ENCODE data around the gene FCN3.

The FCN3 gene

GRCh38 chr1:27377760-27378495 is 3.3 kb upstream of the FCN3 start:
- H3K9me3 ChIP-seq (ENCODE audit: insufficient read depth, low read length), result no peaks in the 10 kb centered on the region
- no peaks in the 10 kb centered on the region for H3K9me2 ChIP-seq (replicated peaks; ENCODE audit: insufficient read depth, low read length)
- H3K36me3 ChIP-seq (ENCODE audit: low read length), result no peaks in the 10 kb centered on the region
- TF ChIP-seq, protein P1, sequence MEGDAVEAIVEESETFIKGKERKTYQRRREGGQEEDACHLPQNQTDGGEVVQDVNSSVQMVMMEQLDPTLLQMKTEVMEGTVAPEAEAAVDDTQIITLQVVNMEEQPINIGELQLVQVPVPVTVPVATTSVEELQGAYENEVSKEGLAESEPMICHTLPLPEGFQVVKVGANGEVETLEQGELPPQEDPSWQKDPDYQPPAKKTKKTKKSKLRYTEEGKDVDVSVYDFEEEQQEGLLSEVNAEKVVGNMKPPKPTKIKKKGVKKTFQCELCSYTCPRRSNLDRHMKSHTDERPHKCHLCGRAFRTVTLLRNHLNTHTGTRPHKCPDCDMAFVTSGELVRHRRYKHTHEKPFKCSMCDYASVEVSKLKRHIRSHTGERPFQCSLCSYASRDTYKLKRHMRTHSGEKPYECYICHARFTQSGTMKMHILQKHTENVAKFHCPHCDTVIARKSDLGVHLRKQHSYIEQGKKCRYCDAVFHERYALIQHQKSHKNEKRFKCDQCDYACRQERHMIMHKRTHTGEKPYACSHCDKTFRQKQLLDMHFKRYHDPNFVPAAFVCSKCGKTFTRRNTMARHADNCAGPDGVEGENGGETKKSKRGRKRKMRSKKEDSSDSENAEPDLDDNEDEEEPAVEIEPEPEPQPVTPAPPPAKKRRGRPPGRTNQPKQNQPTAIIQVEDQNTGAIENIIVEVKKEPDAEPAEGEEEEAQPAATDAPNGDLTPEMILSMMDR (IDR thresholded peaks at IDR 0.05; ENCODE audit: insufficient read depth, low read length, poor library complexity, severe bottlenecking), result no peak
- TF ChIP-seq EZH2phosphoT487 (conservative IDR thresholded peaks at IDR 0.05; ENCODE audit: low read length), result no peak
- no peak overlapping the region for H3K4me2 ChIP-seq (ENCODE audit: low read depth, low read length, poor library complexity, severe bottlenecking)
- H3K27ac ChIP-seq (ENCODE audit: low read depth, low read length), result no peak overlapping the region
- H3K27me3 ChIP-seq (ENCODE audit: low read length), result no peaks in the 10 kb centered on the region
- no peak overlapping the region for H2AFZ ChIP-seq (ENCODE audit: low read depth, low read length, severe bottlenecking)
- no peaks in the 10 kb centered on the region for H4K20me1 ChIP-seq (ENCODE audit: low read depth, low read length)
- H3K9ac ChIP-seq (ENCODE audit: low read length), result no peak overlapping the region
- no peak overlapping the region for H3K4me3 ChIP-seq (ENCODE audit: insufficient read depth, low read length, poor library complexity, severe bottlenecking)
- no peaks in the 10 kb centered on the region for H3F3A ChIP-seq (ENCODE audit: insufficient read depth)
- H3K79me2 ChIP-seq (ENCODE audit: insufficient read depth, low read length), result no peaks in the 10 kb centered on the region

DNA sequence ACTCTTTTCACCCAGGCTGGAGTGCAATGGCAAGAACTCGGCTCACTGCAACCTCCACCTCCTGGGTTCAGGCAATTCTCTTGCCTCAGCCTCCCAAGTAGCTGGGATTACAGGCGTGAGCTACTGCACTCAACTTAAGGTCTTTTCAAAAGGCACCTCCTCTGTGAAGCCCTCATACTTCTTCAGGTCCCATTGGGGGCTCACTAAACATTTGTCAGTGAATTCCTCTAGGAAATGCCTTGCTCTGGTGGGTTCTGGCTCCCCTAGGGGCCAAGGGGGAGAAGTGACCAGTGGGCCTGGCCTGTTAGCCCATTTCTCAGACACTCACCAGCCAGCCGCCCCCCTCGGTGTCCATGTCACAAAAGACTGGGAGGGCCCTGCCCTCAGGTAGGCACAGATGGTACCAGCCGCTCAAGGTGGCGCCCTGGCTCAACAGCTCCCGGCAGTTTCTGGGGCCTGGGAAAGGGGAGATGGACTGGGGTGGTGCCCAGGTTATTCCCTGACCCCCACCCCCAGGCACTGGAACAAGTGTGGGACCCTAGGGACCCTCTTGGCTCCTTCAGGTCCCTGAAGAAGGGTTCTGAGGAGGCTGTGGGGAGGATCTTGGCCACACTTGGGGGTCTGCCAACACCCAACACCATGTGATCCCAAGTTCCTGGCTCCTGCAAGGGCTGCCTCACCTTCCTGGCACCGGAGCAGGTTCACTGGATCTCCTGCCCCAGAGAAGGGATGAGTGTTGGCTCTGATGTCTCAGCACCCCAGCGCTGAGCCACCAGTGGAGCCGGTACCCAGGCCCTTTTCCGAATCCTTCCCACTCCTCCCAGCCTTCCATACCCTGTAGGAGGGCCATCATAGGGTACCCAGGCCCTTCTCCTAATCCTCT is 1.6 kb downstream of the FCN3 start:
- Histone ChIP-seq H3K27me3 (ENCODE audit: low read length) (no peaks in the 10 kb centered on the region), H3K27ac (ENCODE audit: low read depth, low read length) (no peak overlapping the region), H2AFZ (ENCODE audit: low read depth, low read length, severe bottlenecking) (no peak overlapping the region), H3K9me2 (replicated peaks; ENCODE audit: insufficient read depth, low read length) (no peaks in the 10 kb centered on the region), H3F3A (ENCODE audit: insufficient read depth) (no peaks in the 10 kb centered on the region), H3K4me2 (ENCODE audit: low read depth, low read length, poor library complexity, severe bottlenecking) (no peak overlapping the region), H3K9me3 (ENCODE audit: insufficient read depth, low read length) (no peaks in the 10 kb centered on the region), H3K79me2 (ENCODE audit: insufficient read depth, low read length) (no peaks in the 10 kb centered on the region), H3K4me3 (ENCODE audit: insufficient read depth, low read length, poor library complexity, severe bottlenecking) (no peak overlapping the region), H3K36me3 (ENCODE audit: low read length) (no peaks in the 10 kb centered on the region), H3K9ac (ENCODE audit: low read length) (no peak overlapping the region), H4K20me1 (ENCODE audit: low read depth, low read length) (no peaks in the 10 kb centered on the region)
- TF ChIP-seq, protein P1 (IDR thresholded peaks at IDR 0.05; ENCODE audit: insufficient read depth, low read length, poor library complexity, severe bottlenecking), result no peak
- TF ChIP-seq EZH2phosphoT487 (conservative IDR thresholded peaks at IDR 0.05; ENCODE audit: low read length), result no peak

DNA sequence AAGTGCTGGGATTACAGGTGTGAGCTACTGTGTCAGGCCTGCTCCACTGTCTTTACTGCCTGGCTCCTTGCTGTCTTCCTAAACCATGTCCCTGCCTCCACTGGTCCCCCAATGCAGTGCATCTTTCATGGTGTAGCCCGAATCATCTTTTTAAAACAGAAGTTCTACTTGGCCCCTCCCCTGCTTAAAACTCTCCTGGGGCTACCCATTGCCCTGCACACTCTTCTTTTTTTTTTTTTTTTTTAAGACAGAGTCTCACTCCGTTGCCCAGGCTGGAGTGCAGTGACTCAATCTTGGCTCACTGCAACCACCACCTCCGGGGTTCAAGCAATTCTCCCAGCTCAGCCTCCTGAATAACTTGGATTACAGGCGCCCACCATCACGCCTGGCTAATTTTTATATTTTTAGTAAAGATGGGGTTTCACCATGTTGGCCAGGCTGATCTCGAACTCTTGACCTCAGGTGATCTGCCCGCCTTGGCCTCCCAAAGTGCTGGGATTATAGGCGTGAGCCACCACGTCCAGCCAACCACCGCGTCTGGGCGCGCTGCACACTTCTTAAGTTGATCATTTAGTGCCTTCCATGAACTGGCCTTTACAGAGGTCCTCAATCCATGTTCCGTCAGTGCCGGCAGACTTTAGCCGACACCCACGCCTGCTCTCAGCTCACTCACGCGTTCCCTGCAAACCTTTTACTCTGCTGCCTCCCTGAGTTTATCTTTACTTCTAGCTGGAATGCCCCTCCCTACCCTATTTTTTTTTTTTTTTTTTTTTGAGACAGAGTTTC is 2.4 kb downstream of the FCN3 start:
- H3K4me2 ChIP-seq (ENCODE audit: low read depth, low read length, poor library complexity, severe bottlenecking), result no peak overlapping the region
- no peaks in the 10 kb centered on the region for H3K27me3 ChIP-seq (ENCODE audit: low read length)
- no peak overlapping the region for H3K27ac ChIP-seq (ENCODE audit: low read depth, low read length)
- no peaks in the 10 kb centered on the region for H3K36me3 ChIP-seq (ENCODE audit: low read length)
- H4K20me1 ChIP-seq (ENCODE audit: low read depth, low read length), result no peaks in the 10 kb centered on the region
- no peaks in the 10 kb centered on the region for H3K79me2 ChIP-seq (ENCODE audit: insufficient read depth, low read length)
- no peaks in the 10 kb centered on the region for H3K9me3 ChIP-seq (ENCODE audit: insufficient read depth, low read length)
- no peak overlapping the region for H3K9ac ChIP-seq (ENCODE audit: low read length)
- H3K4me3 ChIP-seq (ENCODE audit: insufficient read depth, low read length, poor library complexity, severe bottlenecking), result no peak overlapping the region
- no peaks in the 10 kb centered on the region for H3F3A ChIP-seq (ENCODE audit: insufficient read depth)
- TF ChIP-seq EZH2phosphoT487 (conservative IDR thresholded peaks at IDR 0.05; ENCODE audit: low read length), result no peak
- TF ChIP-seq, protein P1 (IDR thresholded peaks at IDR 0.05; ENCODE audit: insufficient read depth, low read length, poor library complexity, severe bottlenecking), result no peak
- H3K9me2 ChIP-seq (replicated peaks; ENCODE audit: insufficient read depth, low read length), result no peaks in the 10 kb centered on the region
- no peak overlapping the region for H2AFZ ChIP-seq (ENCODE audit: low read depth, low read length, severe bottlenecking)

Data from SU-DHL-6 (cell line).